Smooth muscle cell (in vitro differentiated cells): ENCODE measurements around the gene TANGO6. TPM values are rescaled to one million over a fixed set of nuclear protein-coding genes. Genes with fewer than 3 reads are reported as not detected.
A peak's percentile ranks its signal among the peaks of the same experiment; 100 is the strongest.

Experiments used
- DNase-seq: peaks from one replicate; lab custom pipeline; 2025; ENCODE audit not compliant: unreplicated experiment; lab: John Stamatoyannopoulos, UW
- H2AFZ ChIP-seq: fragments of 200-600 bp; sonication (generic); 2 replicates; pipeline ENCODE4 v1.6.0; 2016; ENCODE audit warnings: antibody characterized with exemption, low read depth, mild to moderate bottlenecking
- H3F3A ChIP-seq: fragments of 200-600 bp; sonication (generic); 2 replicates; pipeline ENCODE4 v1.6.0; 2017; ENCODE audit warnings: antibody characterized with exemption, low read depth
- H3K27ac ChIP-seq: fragments of 200-600 bp; sonication (generic); 2 replicates; pipeline ENCODE4 v1.5.1; 2016; ENCODE audit warnings: low read depth, mild to moderate bottlenecking
- H3K27me3 ChIP-seq: fragments of 200-600 bp; sonication (generic); 2 replicates; pipeline ENCODE4 v1.6.1; 2016; ENCODE audit warnings: low read depth, mild to moderate bottlenecking
- H3K36me3 ChIP-seq: fragments of 200-600 bp; sonication (generic); 2 replicates; pipeline ENCODE4 v1.5.1; 2016; ENCODE audit warnings: low read depth
- H3K4me1 ChIP-seq: fragments of 200-600 bp; sonication (generic); 2 replicates; pipeline ENCODE4 v1.5.1; 2016; ENCODE audit warnings: low read depth
- H3K4me2 ChIP-seq: fragments of 200-600 bp; sonication (generic); 2 replicates; pipeline ENCODE4 v1.6.0; 2016; ENCODE audit warnings: mild to moderate bottlenecking
- H3K4me3 ChIP-seq: fragments of 200-600 bp; sonication (generic); 2 replicates; pipeline ENCODE4 v1.5.1; 2016; ENCODE audit warnings: mild to moderate bottlenecking
- H3K79me2 ChIP-seq: fragments of 200-600 bp; sonication (generic); 2 replicates; pipeline ENCODE4 v1.6.0; 2016; ENCODE audit warnings: low read depth, mild to moderate bottlenecking
- H3K9ac ChIP-seq: fragments of 200-600 bp; sonication (generic); 2 replicates; pipeline ENCODE4 v1.6.0; 2016; ENCODE audit warnings: low read depth
- H3K9me3 ChIP-seq: fragments of 200-600 bp; sonication (generic); replicated peaks from 2 replicates; pipeline ENCODE4 v1.5.1; 2016; ENCODE audit warnings: low read depth
- H4K20me1 ChIP-seq: fragments of 200-600 bp; sonication (generic); 2 replicates; pipeline ENCODE4 v1.6.0; 2016; ENCODE audit warnings: low read depth
- CTCF ChIP-seq: fragments of 200-600 bp; sonication (generic); IDR thresholded peaks from 2 replicates; pipeline ENCODE4 v1.5.1; 2017; ENCODE audit warnings: borderline replicate concordance, mild to moderate bottlenecking, antibody characterized with exemption; ENCODE audit not compliant: insufficient read depth, poor library complexity, severe bottlenecking
- WGBS: methylation state at CpG from one replicate; pipeline ENCODE4 v1.1.7; 2016; ENCODE audit warnings: low lambda C conversion rate; 5-methylcytosine and 5-hydroxymethylcytosine counted together
- polyA plus RNA-seq: library from polyadenylated mRNA; unstranded; fragments of >200 nt; fragmentation: Nextera tagmentation; extraction: Ambion mirVana; gene quantifications from 2 replicates; pipeline ENCODE4 v1.2.1, GENCODE V29; 2016
- small RNA-seq: library from RNA; depleted of rRNA; stranded (forward); fragments of <200 nt; gene quantifications from one replicate; pipeline ENCODE3, GENCODE V24; 2014
- total RNA-seq: library from RNA; depleted of rRNA; stranded (reverse); fragments of >200 nt; gene quantifications from 2 replicates; pipeline ENCODE4 v1.2.3, GENCODE V29; 2014

Gene TANGO6
- total and polyA plus RNA-seq, 2 experiments from 2014 or later, result 4.5 to 5.2 TPM

- Histone ChIP-seq H3K9ac (peak overlapping the region; percentile 86), H3K36me3 (no peaks in the 10 kb centered on the region), H3K4me1 (peaks cover 19% of the 10 kb centered on the region), H3F3A (no peaks in the 10 kb centered on the region), H2AFZ (peak overlapping the region; percentile 87), H3K79me2 (peaks cover 81% of the 10 kb centered on the region), H3K4me3 (peak overlapping the region; percentile 96), H3K27ac (no peak overlapping the region), H3K27me3 (no peaks in the 10 kb centered on the region), H3K4me2 (peak overlapping the region; percentile 90), H4K20me1 (peaks cover 37% of the 10 kb centered on the region), H3K9me3 (no peaks in the 10 kb centered on the region)
- WGBS, result 45% methylated on average over 5 of the region's 5 CpGs
- no peak for TF ChIP-seq CTCF
- DNase-seq, result no peak
Measured at GRCh38 chr16:69133373-69133954, 290.1 kb downstream of the TANGO6 start.

Small RNA genes within 50 kb of the gene (small RNA-seq; reads per million reads assigned to genes)
- not detected for gene RF00019
- gene RF00066, result not detected
- not detected for gene RNU6-898P

Other genes with a start within 250 kb of the TANGO6 start
- gene CDH3, start 198.2 kb upstream of the TANGO6 start, total RNA-seq, result 66.8 and 78.2 TPM in 2 replicates
- gene CDH3, start 198.2 kb upstream of the TANGO6 start, polyA plus RNA-seq, result 18.9 and 77.6 TPM in 2 replicates
- gene CDH1, start 106.2 kb upstream of the TANGO6 start, total RNA-seq, result 44.3 and 45.8 TPM in 2 replicates
- gene CDH1, start 106.2 kb upstream of the TANGO6 start, polyA plus RNA-seq, result 4.7 and 28.0 TPM in 2 replicates